HG03342 (cell line): ENCODE results near the gene CEP20.
"Not testable (repeated sequence)": the region's sequence is repeated elsewhere in the genome, so short reads cannot be mapped to it uniquely, and the experiment has no call there.

Experiments used
- ATAC-seq: cut with Tn5 transposase; IDR thresholded peaks from one replicate; pipeline ENCODE4 v1.9.1; 2021; ENCODE audit warnings: mild to moderate bottlenecking, moderate library complexity; ENCODE audit not compliant: unreplicated experiment

The CEP20 gene

GRCh38 chr16:15888072-15888976 is at the start of gene CEP20:
CEP20 (minus strand) TSS chr16:15888603; CDS start chr16:15888585, 18 bp downstream.
- peak; percentile 99 for ATAC-seq

- not testable (repeated sequence) for ATAC-seq
These were observed 48.4 kb upstream of the CEP20 start for GRCh38 chr16:15936809-15937208.

- no peak for ATAC-seq
These were observed 46.6 kb upstream of the CEP20 start for GRCh38 chr16:15934991-15935390.

- no peak for ATAC-seq
These were observed 45.4 kb upstream of the CEP20 start for GRCh38 chr16:15933781-15934180.

GRCh38 chr16:15932939-15933338 is 44.5 kb upstream of the CEP20 start:
- no peak for ATAC-seq

- ATAC-seq: no peak
These were observed 40.1 kb upstream of the CEP20 start for GRCh38 chr16:15928261-15929104.

GRCh38 chr16:15925631-15926030 is 37.2 kb upstream of the CEP20 start:
- no peak for ATAC-seq

GRCh38 chr16:15924996-15925395 is 36.6 kb upstream of the CEP20 start:
- ATAC-seq: no peak

GRCh38 chr16:15919331-15919730 is 30.9 kb upstream of the CEP20 start:
- no peak for ATAC-seq

GRCh38 chr16:15918314-15918713 is 29.9 kb upstream of the CEP20 start:
- not testable (repeated sequence) for ATAC-seq

- ATAC-seq: no peak
These were observed 27.9 kb upstream of the CEP20 start for GRCh38 chr16:15916323-15916722.

GRCh38 chr16:15915555-15916081 is 27.2 kb upstream of the CEP20 start:
- ATAC-seq: no peak

GRCh38 chr16:15913046-15913698 is 24.8 kb upstream of the CEP20 start:
- no peak for ATAC-seq

- no peak for ATAC-seq
These were observed 22.8 kb upstream of the CEP20 start for GRCh38 chr16:15911198-15911597.

- peak; percentile 99 for ATAC-seq
These were observed 19.6 kb upstream of the CEP20 start for GRCh38 chr16:15907863-15908478.

- no peak for ATAC-seq
These were observed 18.0 kb upstream of the CEP20 start for GRCh38 chr16:15906439-15906838.

- ATAC-seq: no peak
These were observed 15.6 kb upstream of the CEP20 start for GRCh38 chr16:15903960-15904359.

GRCh38 chr16:15900901-15901500 is 12.6 kb upstream of the CEP20 start:
- ATAC-seq: no peak

GRCh38 chr16:15900357-15900756 is 12.0 kb upstream of the CEP20 start:
- ATAC-seq: no peak

GRCh38 chr16:15899538-15900100 is 11.2 kb upstream of the CEP20 start:
- ATAC-seq: peak; percentile 64
